ENCODE results near the gene LIN7A.

Gene LIN7A

DNA sequence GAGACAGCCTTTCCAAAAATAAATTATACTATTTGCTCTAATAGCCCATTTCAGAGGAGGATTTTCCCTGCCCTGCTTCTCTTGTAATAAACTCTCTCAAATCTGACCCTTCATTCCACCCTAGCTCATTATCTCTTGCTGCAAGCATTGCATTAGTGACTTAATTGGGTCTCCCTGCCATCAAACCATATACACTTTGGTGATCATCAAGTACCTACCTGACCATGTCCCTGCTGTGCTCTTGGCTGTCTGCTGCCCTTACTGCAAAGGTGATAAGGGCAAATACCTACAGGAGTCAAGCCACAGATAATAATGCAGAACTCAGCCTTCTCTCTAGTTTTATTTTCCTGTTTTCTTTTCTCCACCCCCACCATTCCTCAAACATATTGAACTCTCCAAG is 88.4 kb downstream of the LIN7A start:
- DNase-seq: no peak

DNA sequence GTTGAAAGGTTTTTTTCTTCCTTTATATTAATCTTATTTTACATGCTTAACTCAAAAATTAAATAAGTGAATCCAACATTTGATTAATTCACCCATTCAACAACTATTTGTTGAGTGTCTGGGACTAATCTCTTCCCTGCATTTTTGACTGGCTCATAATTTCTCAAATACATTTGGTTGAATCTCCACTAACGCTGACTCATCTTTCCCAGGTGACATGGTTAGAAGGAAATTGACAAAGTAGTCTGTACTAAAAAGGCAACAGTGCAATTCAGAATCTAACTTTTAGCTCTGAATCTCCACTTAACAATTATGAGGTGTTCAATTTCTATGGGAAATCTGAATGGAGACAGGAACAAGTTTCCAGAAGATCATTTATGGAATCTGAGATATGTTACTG is 88.9 kb downstream of the LIN7A start:
- DNase-seq: no peak

DNA sequence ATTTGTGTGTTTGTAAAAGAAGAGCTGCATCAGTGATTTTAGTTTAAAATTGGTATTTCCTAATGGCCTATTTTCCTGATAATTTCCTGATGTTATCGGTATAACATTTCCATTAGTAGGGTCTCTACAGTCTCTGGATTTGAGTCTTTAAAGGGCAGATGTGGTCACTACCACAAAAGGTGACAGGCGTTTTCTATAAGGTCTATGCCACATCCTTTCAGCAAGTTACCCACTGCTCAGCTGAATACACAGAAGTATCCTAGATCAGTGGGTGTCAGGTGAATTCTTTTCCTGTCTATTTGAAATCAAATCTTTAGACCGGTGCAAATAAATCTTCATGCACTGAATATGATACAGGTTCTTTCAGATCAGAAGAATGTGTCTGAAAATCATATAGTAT is 90.2 kb downstream of the LIN7A start:
- DNase-seq: no peak

DNA sequence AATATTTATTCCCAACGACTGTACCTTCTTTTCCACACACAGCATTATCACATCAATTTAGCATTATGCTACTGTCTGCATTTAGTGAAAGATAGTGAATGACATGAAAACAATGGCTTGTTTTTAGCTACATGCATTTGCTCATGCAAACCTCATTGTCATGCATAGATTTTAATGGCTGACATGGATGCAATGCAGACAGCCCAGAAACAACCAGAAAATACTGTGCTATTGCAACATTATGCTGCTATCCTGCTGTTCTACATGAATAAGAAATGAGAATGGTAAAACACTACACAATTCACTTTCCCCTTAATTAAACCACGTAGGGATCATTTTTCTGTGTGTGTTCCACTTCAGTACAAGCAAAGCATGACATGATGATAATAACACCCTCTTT is 90.8 kb downstream of the LIN7A start:
- DNase-seq: no peak

DNA sequence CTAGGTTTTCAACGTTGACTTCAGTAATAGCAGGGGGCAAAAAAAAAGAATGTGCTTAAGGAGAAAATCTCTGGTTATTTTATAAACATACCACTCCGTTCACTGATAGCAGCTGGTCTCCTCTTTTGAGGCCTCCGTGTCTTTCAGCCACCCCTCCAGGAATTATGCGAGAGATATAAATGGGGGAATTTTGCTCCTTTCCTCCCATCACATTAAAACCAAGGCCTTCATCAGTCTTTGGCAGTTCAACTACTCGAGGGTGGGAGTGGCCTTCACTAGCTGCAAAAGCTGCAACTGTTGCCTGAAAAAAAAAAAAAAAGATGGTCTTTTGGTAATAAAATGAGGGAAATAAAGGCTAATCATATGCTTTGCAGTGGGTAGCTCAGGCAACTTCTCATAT is 92.1 kb downstream of the LIN7A start:
- no peak for DNase-seq

DNA sequence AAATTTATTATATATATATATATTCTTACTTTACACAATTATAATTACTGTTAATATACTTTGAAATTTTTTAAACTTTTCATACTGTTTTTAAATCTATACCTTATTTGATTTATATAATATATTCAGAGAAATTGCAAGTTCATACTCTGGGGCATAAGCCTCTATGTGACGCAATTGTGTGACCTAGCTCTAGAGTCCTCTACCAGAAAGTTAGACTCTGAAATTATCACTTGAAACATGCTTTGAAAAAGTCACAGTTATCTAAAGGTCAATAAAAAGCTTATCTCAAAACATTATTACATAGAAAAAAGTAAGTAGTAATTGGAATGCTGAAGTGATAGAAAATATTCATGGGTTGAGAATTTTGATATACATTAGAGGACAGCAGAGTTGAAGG is 93.8 kb downstream of the LIN7A start:
- no peak for DNase-seq

DNA sequence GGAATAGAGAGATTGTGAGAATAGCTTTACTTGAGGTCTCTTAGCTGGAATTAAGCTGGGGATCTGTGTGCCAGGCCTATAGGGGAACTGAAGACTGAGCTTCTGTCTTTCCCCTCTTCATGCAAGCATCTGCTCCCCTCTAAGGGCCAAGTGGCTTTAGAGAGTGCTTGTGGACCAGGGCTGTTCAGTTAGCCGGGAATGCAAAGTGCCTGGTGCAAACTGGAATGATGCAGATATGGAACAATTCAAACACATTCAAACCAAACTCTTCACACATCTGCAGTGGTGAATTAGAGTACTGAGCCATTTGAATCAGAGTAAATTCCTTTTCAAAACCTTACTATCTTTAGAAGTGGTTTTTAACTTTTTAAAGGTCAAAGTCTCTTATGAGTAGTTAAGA is 99.0 kb downstream of the LIN7A start:
- DNase-seq: no peak

DNA sequence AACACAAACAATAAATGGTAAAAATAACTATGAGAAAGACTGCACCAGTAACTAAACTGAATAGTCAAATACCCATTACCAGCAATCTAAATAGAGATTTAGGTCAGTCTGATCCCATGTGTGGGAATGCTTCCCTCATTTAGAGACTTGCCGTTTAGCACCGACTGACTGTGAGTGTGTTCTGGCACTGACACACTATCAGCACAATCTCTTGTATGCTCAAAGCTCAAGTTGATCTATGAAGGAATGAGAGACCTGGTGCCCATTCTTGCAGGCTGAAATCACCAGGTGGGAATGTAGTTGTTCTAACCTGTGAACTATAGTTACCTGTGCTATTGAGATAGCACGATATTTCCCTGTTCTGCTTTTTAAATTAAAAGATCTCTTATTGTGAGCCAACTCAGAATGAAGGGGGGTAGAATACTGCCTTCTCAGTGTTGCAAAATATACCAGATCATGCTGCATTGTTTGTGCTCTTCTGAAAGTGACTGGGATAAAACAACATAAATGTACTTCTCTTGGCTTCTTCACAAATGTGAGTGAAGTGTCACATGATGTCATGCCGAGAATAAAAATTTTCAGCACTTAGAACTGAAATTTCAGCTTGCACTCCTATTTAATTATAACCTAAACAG is 99.6 kb downstream of the LIN7A start:
- DNase-seq: no peak

DNA sequence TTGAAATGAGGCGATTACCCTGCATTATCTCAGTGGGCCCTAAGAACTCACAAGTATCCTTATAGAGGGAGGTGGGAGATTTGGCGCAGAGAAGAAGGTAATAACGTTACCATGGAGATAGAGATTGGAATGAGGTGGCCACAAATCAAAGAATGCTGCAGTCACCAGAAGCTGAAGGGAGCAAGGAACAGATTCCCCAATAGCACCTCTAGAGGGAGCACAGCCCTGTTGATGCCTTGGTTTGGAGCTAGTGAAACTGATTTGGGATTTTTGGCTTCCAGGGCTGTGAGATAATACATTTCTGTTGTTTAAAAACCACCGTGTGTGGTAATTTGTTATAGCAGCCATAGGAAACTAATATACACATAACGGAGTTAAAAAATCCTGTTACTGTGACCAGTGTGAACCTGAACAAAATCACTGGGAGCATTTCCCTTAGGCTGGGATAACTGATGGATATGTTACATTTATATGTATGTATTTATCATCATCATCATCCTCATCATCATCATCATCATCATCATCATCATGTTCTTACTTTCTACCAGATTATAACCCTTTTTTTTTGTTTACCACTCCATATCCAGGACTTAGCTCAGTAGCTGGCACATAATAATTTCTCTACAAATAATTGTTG is 100.3 kb downstream of the LIN7A start:
- DNase-seq: peak; percentile 42

DNA sequence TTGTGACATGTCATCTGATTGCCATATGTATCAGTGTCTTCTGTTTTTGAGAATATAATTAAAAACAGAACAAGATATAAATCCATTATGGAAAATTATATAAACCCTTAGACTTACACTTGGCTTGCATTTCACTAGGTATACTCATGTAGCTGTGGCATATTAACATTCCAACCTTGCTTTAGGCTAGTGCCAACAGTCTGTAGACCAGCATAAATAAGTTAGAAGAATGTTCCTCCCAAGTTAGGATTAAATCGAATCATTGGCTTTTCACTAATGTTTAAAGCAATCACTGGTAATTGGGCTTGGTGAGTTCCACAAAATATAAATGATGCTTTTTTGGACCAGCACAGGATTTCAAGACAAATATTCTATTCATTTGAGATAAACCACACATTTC is 103.0 kb downstream of the LIN7A start:
- no peak for DNase-seq

DNA sequence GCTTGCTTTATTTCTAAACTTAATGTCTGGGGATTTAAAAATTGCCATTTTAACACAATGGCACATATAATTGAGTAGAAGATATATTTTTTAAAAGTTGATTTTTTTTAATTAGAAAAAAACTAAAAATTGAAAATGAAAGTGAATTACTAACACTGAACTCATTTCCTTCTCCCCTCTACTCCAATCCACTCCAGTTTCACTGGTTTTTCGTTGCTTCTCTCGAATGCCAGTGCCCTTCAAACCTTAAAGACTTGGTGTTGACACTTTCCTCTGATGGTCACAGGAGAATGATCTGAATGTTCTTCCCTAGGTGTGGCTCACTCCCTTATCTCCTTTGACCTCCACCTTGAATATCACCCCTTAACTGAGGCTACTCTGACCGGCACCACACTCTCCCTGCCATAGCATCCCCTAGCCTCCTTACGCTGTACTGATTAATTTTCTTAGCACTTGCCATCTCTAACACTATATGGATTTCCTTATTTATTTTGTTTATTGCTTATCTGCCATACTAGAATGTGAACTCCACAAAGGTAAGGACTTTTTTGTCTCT is 107.1 kb downstream of the LIN7A start:
- no peak for DNase-seq

DNA sequence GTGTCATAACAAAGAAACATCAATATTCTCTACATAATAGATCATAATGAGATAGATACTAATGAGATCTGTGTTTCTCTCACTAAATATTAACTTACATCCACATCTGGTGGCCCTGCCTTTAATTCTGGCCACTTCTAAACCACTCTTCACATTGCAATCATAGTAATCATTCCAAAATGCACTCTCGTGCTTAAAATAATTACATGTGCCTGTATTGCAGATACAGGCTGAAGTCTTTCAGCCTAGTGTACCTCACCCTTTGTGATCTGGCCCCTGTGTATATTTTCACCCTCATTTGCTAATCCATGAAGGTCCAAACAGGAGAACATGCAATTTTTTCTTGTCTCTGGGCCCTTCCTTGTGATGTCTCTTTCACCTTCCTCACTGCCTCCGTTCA is 108.0 kb downstream of the LIN7A start:
- DNase-seq: no peak

DNA sequence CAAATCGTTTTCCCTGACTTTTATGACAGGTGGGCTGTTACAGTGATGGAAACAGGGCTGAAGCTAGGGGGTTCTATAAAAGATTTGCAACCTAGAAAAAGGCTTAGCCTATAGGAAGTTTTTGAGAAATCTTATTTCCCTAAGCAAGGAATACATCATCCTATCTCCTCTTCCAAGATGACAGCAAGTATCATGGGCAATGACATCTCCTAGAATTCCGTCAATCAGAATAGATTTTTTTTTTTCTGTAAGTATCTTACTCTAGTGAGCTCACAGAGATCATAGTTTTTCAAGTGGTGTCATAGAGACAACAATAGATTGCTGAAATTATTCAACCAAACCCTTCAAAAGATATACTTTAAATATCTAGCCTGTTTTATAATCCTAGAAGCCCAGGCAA is 112.2 kb downstream of the LIN7A start:
- no peak for DNase-seq

DNA sequence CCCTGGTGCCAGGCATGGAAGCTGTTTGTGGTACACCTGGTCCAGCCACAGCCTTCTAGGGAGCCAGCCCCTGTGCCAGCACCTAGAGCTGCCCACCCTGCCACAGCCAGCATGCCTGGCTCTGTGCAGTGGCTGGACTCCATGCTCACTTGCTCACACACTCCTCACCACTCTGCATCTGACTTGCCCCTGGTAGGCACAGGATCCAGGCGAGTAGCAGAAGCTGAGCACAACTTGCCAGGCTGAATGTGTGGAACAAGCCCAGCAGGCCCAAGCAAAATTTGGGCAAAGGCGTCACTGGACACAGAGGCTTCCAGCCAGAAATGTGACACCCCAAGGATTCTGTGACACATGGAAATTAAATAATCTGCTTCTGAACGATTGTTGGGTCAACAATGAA is 114.3 kb downstream of the LIN7A start:
- DNase-seq: no peak

DNA sequence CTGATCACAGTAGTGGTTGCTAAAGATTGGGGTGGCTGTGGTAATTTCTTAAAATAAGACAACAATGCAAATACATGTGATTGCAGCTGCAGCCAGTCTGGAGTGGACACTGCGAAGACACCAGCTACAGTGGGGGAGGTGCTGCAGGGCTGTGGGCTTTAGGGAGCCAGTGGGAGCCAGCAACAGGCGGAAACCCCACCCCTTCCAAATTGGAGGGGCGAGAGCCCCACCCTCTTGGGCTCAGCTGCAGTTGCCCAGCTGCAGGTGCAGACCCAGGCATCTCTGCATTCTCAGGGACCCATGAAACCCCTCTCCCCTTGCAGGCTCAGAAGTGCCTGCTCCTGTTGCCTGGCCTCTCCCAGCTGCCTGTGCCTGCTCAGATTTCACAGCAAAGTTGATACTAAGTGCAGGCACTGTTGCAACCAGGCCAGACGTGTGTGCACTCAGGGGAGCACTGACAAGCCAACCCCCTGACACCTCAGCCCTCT is 116.2 kb downstream of the LIN7A start:
- DNase-seq: no peak

DNA sequence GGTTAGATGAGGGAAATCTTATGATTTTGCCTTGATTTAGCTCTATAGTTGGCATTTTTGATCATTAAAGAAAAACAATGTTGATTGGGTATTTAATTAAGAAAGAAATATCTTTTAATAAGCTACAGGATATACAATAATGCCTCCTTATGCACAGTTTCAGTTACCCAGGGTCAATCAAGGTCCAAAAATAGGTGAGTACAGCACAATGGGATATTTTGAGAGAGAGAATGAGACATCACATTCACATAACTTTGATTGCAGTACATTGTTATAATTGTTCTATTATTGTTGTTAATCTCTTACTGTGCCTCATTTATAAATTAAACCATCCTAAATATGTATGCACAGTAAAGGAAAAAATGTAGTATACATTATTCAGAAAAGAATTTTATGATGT is 118.9 kb downstream of the LIN7A start:
- no peak for DNase-seq

DNA sequence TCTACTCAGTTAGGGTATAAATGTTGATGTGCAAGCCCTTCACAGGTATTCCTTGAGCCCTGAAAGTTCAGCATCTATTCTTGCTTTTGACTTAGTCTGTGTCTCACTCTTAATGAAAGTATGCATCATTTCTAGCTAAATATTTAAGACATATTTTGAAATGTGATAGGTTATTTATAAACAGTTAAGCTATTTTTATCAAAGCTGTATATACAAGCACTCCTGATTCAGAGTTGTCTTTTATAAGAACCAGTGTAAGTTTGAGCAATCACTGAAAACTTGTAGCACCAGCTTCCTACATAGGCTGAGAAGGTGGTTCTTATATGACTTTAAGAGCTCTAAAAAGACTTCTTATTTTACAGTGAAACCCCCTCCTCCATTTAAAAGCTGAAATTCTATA is 122.4 kb downstream of the LIN7A start:
- DNase-seq: no peak

DNA sequence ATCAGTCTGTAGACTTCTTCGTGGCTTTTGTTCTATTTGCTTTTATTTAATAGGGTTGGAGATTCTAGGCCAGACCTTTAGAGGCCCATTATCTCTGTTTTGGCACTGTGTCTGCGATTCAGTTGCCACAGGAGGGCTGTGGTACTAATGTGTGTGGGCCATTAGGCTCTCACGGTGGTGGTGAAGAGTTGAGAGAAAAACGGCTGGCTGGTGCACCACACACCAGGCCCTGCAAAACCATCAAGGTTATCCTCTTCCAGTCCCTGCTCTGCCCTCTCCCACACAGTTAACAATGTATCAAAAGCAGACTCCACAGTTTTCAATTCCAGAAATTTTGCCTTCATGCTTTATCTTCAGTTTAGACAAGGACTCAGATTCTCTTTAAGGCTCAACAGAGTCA is 123.3 kb downstream of the LIN7A start:
- no peak for DNase-seq

DNA sequence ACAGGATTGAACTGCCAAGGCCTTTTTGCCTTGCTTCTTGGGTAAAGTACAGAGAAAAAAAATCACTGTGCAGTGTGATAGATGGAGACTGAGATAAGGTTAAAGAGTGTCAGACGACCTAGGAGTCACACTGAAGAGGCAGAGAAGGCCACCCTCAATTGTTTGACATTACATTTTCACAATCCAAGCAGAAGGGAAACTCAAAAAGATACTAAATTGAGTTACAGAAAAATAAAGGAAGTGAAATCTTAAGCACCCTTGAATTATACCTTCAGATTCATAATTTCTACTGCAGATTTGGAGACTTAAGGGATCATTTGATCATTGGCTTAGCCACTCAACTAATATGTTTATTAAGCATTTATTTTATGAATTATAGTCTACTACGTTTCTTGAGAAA is 123.9 kb downstream of the LIN7A start:
- no peak for DNase-seq

DNA sequence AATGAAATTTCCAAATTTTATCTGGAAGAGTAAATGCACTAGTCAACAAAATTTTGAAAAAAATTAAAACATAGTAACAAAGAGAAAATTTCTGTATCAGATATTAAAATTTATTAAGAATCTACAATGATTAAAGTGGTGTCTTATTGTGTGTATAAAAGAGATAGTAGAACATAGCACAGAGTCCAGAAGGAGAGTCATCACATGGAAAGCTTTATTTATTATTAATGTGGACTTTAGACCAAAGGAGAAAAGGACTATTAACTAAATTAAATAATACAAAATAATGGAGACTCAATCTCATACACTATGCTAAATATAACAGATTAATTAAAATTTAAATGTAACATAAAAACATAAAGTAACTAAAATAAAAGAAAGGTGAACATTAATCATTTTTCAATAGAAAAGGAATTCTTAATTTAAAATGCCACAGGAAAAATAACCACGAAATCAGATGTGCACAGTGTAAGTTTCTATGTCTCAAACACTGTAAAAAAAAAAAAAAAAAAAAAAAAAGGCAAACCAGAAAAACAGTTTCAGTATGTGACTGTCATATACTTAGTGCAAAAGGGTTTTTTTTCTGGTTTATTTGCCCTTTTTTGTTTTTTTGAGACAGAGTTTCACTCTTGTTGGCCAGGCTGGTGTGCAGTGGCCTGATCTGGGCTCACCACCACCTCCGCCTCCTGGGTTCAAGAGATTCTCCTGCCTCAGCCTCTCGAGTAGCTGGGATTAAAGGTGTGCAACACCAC is 125.6 kb downstream of the LIN7A start:
- no peak for DNase-seq

DNA sequence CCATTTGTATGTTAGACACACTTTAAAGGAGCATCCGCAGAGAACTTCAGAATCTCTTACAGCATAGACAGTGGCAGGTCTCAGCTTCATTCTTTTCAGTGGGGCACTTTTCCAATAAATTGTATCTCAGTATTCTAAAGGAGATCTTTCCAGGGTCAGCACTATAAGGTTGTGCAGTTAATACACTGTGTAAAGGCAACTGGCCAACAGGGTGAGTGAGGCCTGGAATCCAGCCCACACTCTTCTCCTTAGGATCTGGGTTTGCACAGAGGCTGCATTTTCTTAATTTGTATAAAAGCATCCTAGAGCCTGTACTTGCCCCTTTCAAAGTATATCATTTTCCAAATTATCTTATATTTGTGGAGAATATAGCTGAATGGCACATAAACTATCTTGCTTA is 126.9 kb downstream of the LIN7A start:
- no peak for DNase-seq

DNA sequence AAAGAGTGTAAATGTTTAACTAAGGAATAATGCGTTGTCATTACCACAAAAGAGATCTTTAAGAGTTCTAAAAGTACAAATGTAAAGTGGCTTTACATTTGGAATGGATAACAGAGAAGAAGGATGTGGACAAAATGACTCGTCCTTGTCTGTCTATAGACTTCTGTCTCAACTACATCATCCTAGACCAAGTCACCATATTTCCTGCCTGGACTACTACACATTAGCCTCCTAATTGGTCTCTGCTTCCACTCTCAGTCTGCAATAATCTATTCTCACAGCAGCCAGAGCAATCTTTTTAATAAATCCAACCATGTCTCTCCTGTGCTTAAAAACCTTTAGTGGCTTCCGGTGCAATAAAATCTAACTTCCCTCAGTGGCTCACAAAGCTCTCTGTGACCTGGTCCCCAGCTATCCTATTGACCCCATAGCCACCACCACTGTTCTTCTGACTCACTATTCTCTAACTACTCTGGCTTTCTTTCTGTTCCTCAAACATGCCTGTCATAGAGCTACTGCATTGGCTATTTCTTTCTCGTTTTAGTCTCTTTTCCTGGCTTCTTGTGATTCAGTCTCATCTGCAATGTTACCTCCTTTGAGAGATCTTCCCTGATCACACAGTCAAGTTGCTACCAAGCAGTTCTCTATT is 130.0 kb downstream of the LIN7A start:
- DNase-seq: no peak

DNA sequence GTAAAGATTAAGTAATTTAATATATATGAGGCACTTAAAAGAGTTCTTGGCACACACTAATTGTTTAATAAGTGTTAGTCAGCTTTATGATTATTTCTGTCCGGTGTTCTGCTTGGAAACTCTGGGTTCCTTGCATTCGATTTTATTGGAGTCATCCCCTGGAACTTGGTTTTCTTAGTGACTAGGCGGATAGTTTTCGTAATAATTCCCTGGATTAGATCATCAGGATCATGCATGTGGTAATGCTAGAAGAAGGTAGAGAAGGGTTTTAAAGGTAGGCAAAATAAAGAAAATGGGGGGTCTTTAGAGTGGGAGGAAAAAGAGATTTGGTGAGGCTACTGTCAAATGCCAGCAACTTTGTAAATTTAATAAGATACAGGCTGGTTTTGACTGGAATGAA is 132.6 kb downstream of the LIN7A start:
- no peak for DNase-seq

Measured in NCI-H446 treated with DMSO at 0.1 percent for 48 hours (cell line).